Measurements from ENCODE around the gene RAB31.

- TF ChIP-seq CTCF (IDR thresholded peaks at IDR 0.05; ENCODE audit: poor library complexity) (peak; percentile 17), EZH2phosphoT487 (IDR thresholded peaks at IDR 0.05; ENCODE audit: low read depth, severe bottlenecking, unreplicated experiment) (no peak)
Observed at GRCh38 chr18:9792565-9793245, 84.6 kb downstream of the RAB31 start.
